ENCODE measurements around the gene SNX10. TPM values are rescaled to one million over a fixed set of nuclear protein-coding genes. Genes with fewer than 3 reads are reported as not detected.

Gene SNX10
- total and polyA plus RNA-seq, 2 of the 8 experiments (the other 6 are each of a cell fraction or from before 2014, with no cell fraction given) = 4.4 to 9.6 TPM

DNA sequence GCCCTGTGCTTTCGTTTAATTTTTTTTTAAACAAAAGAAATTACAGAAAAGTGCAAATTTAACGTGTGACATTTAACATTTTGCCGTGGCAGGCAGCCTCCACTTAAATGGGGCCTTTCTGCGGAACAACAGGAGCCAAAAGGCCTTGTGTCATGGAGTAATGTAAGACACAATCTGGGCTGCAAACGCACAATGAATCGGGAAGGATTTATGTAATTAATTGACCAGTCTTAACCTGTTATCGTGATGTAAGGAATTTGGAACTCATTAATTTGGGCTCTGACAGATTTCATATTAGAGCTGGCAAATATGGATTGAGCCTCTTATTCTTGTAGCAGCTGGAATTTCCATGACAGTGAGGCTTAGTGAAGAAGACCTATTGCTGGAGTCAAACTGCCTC, 86.4 kb downstream of the SNX10 start (continued):
- TF ChIP-seq RNF2 (IDR thresholded peaks at IDR 0.05; ENCODE audit: borderline replicate concordance, low read depth, low read length, missing control alignments, poor library complexity, severe bottlenecking) = no peak

All from H1 (cell line).